C4-2B (cell line): ENCODE measurements around the gene USP34.

Experiments used
- H3K27ac ChIP-seq: fragments of 450-650 bp; 2 replicates; pipeline ENCODE4 v1.5.1; 2017
- CTCF ChIP-seq: fragments of 450-650 bp; conservative IDR thresholded peaks from 2 replicates; pipeline ENCODE4 v1.5.1; 2017; ENCODE audit warnings: mild to moderate bottlenecking
- ZFX ChIP-seq: fragments of 450-650 bp; IDR thresholded peaks from 2 replicates; pipeline ENCODE4 v1.6.1; 2017

The USP34 gene

GRCh38 chr2:61144697-61145268 lies 326.1 kb downstream of the USP34 start:
- TF ChIP-seq CTCF (no peak), ZFX (no peak)
- peak overlapping the region; percentile 69 for H3K27ac ChIP-seq

GRCh38 chr2:61141151-61141550 lies 329.7 kb downstream of the USP34 start:
- H3K27ac ChIP-seq = no peak overlapping the region
- TF ChIP-seq ZFX (no peak), CTCF (no peak)

GRCh38 chr2:61138859-61139258 lies 332.0 kb downstream of the USP34 start:
- TF ChIP-seq CTCF (no peak), ZFX (no peak)
- H3K27ac ChIP-seq = no peak overlapping the region
